HTR-8/SVneo (cell line): Measurements from ENCODE around the gene PDS5B.

ENCODE experiments used
- DNase-seq: peaks from one replicate; pipeline ENCODE4 v3.0.0; 2011; ENCODE audit warnings: low spot score, mixed read lengths; ENCODE audit not compliant: insufficient read length
- FAIRE-seq: peaks from 2 replicates; lab custom pipeline; 2011; peaks lifted over from hg19 to GRCh38; lab: Jason Lieb, UNC

Gene PDS5B

GRCh38 chr13:32639502-32640105 is 53.4 kb downstream of the PDS5B start:
- FAIRE-seq (no peak), DNase-seq (peak; percentile 18)

GRCh38 chr13:32642316-32642715 is 56.1 kb downstream of the PDS5B start:
- no peak for DNase-seq
- no peak for FAIRE-seq

GRCh38 chr13:32642858-32643257 is 56.6 kb downstream of the PDS5B start:
- no peak for DNase-seq
- no peak for FAIRE-seq

- DNase-seq, result no peak
- FAIRE-seq, result peak; percentile 20
Observed at GRCh38 chr13:32645854-32646253, 59.6 kb downstream of the PDS5B start.

- DNase-seq (no peak), FAIRE-seq (no peak)
Observed at GRCh38 chr13:32647926-32648325, 61.7 kb downstream of the PDS5B start.

GRCh38 chr13:32650705-32651311 is 64.6 kb downstream of the PDS5B start:
- FAIRE-seq, result no peak

GRCh38 chr13:32657309-32657708 is 71.1 kb downstream of the PDS5B start:
- FAIRE-seq (no peak), DNase-seq (no peak)

More at GRCh38 chr13:32650705-32651311, 64.6 kb downstream of the PDS5B start:
- peak; percentile 26 for DNase-seq

GRCh38 chr13:32659736-32660135 is 73.5 kb downstream of the PDS5B start:
- DNase-seq, result peak; percentile 20
- no peak for FAIRE-seq

- FAIRE-seq (no peak), DNase-seq (no peak)
Observed at GRCh38 chr13:32660227-32660626, 74.0 kb downstream of the PDS5B start.

GRCh38 chr13:32661685-32662084 is 75.4 kb downstream of the PDS5B start:
- DNase-seq, result no peak
- FAIRE-seq, result no peak

GRCh38 chr13:32663660-32664059 is 77.4 kb downstream of the PDS5B start:
- no peak for DNase-seq

GRCh38 chr13:32666990-32667571 is 80.8 kb downstream of the PDS5B start:
- DNase-seq, result no peak
- FAIRE-seq, result no peak

More at GRCh38 chr13:32663660-32664059, 77.4 kb downstream of the PDS5B start:
- no peak for FAIRE-seq

GRCh38 chr13:32669030-32669646 is 82.9 kb downstream of the PDS5B start:
- FAIRE-seq (no peak), DNase-seq (peak; percentile 11)

GRCh38 chr13:32674503-32674902 is 88.3 kb downstream of the PDS5B start:
- FAIRE-seq, result no peak

GRCh38 chr13:32676242-32676641 is 90.0 kb downstream of the PDS5B start:
- no peak for DNase-seq
- FAIRE-seq, result no peak

More at GRCh38 chr13:32674503-32674902, 88.3 kb downstream of the PDS5B start:
- no peak for DNase-seq

GRCh38 chr13:32682130-32682529 is 95.9 kb downstream of the PDS5B start:
- DNase-seq, result no peak
- FAIRE-seq, result no peak

- DNase-seq (no peak), FAIRE-seq (no peak)
Observed at GRCh38 chr13:32682740-32683139, 96.5 kb downstream of the PDS5B start.

GRCh38 chr13:32687275-32687674 is 101.0 kb downstream of the PDS5B start:
- DNase-seq, result no peak
- no peak for FAIRE-seq

- FAIRE-seq (no peak), DNase-seq (no peak)
Observed at GRCh38 chr13:32695602-32696250, 109.5 kb downstream of the PDS5B start.

- FAIRE-seq (no peak), DNase-seq (no peak)
Observed at GRCh38 chr13:32707471-32707870, 121.2 kb downstream of the PDS5B start.

- DNase-seq (no peak), FAIRE-seq (no peak)
Observed at GRCh38 chr13:32713397-32713796, 127.1 kb downstream of the PDS5B start.
